ENCODE data around the gene INSYN2B.

The INSYN2B gene

GRCh38 chr5:169933127-169933526 is 47.2 kb downstream of the INSYN2B start:
- no peak for DNase-seq (ENCODE audit: low spot score)

- DNase-seq (ENCODE audit: low spot score), result no peak
These were observed 56.3 kb downstream of the INSYN2B start for GRCh38 chr5:169923988-169924387.

- DNase-seq (ENCODE audit: low spot score), result no peak
These were observed 57.8 kb downstream of the INSYN2B start for GRCh38 chr5:169922474-169922873.

- DNase-seq (ENCODE audit: low spot score), result no peak
These were observed 58.3 kb downstream of the INSYN2B start for GRCh38 chr5:169921949-169922348.

GRCh38 chr5:169921384-169921783 is 58.9 kb downstream of the INSYN2B start:
- DNase-seq (ENCODE audit: low spot score), result no peak

GRCh38 chr5:169920474-169920873 is 59.8 kb downstream of the INSYN2B start:
- no peak for DNase-seq (ENCODE audit: low spot score)

- DNase-seq (ENCODE audit: low spot score), result no peak
These were observed 62.1 kb downstream of the INSYN2B start for GRCh38 chr5:169918228-169918627.

- DNase-seq (ENCODE audit: low spot score), result no peak
These were observed 62.8 kb downstream of the INSYN2B start for GRCh38 chr5:169917500-169917899.

GRCh38 chr5:169914766-169915165 is 65.5 kb downstream of the INSYN2B start:
- peak; percentile 43 for DNase-seq (ENCODE audit: low spot score)

GRCh38 chr5:169913479-169913878 is 66.8 kb downstream of the INSYN2B start:
- DNase-seq (ENCODE audit: low spot score), result no peak

- no peak for DNase-seq (ENCODE audit: low spot score)
These were observed 68.7 kb downstream of the INSYN2B start for GRCh38 chr5:169911448-169912212.

GRCh38 chr5:169910393-169910792 is 69.9 kb downstream of the INSYN2B start:
- DNase-seq (ENCODE audit: low spot score), result no peak

- no peak for DNase-seq (ENCODE audit: low spot score)
These were observed 70.3 kb downstream of the INSYN2B start for GRCh38 chr5:169909945-169910344.

- DNase-seq (ENCODE audit: low spot score), result no peak
These were observed 71.4 kb downstream of the INSYN2B start for GRCh38 chr5:169908864-169909263.

- no peak for DNase-seq (ENCODE audit: low spot score)
These were observed 73.3 kb downstream of the INSYN2B start for GRCh38 chr5:169906745-169907649.

- DNase-seq (ENCODE audit: low spot score), result no peak
These were observed 75.3 kb downstream of the INSYN2B start for GRCh38 chr5:169905017-169905416.

- no peak for DNase-seq (ENCODE audit: low spot score)
These were observed 75.8 kb downstream of the INSYN2B start for GRCh38 chr5:169904508-169904907.

GRCh38 chr5:169904059-169904458 is 76.2 kb downstream of the INSYN2B start:
- DNase-seq (ENCODE audit: low spot score), result no peak

GRCh38 chr5:169901896-169902295 is 78.4 kb downstream of the INSYN2B start:
- DNase-seq (ENCODE audit: low spot score), result no peak

- no peak for DNase-seq (ENCODE audit: low spot score)
These were observed 82.8 kb downstream of the INSYN2B start for GRCh38 chr5:169897481-169897880.

GRCh38 chr5:169895926-169896325 is 84.4 kb downstream of the INSYN2B start:
- DNase-seq (ENCODE audit: low spot score), result no peak

- DNase-seq (ENCODE audit: low spot score), result no peak
These were observed 86.7 kb downstream of the INSYN2B start for GRCh38 chr5:169893571-169893970.

GRCh38 chr5:169893010-169893409 is 87.3 kb downstream of the INSYN2B start:
- DNase-seq (ENCODE audit: low spot score), result no peak
